Skeletal muscle satellite cell (primary cell): Measurements from ENCODE around the gene FLG2. TPM values are rescaled to one million over a fixed set of nuclear protein-coding genes. Genes with fewer than 3 reads are reported as not detected.

ENCODE experiments used
- H3K27me3 ChIP-seq: 2 replicates; pipeline ENCODE4 v1.7.0; 2013; ENCODE audit warnings: low read length; ENCODE audit not compliant: control insufficient read depth, insufficient read depth
- H3K36me3 ChIP-seq: 2 replicates; pipeline ENCODE4 v1.7.0; 2013; ENCODE audit warnings: mild to moderate bottlenecking, control low read depth, low read length; ENCODE audit not compliant: insufficient read depth
- H3K4me1 ChIP-seq: 2 replicates; pipeline ENCODE4 v1.7.0; 2013; ENCODE audit warnings: low read length; ENCODE audit not compliant: control insufficient read depth, insufficient read depth
- H3K4me2 ChIP-seq: 2 replicates; pipeline ENCODE4 v1.7.0; 2013; ENCODE audit warnings: mild to moderate bottlenecking, low read length
- H3K4me3 ChIP-seq: 2 replicates; pipeline ENCODE4 v1.7.0; 2013; ENCODE audit warnings: low read length
- H3K9ac ChIP-seq: 2 replicates; pipeline ENCODE4 v1.7.0; 2013; ENCODE audit warnings: mild to moderate bottlenecking, low read depth, low read length, moderate library complexity
- H3K9me3 ChIP-seq: replicated peaks from 2 replicates; pipeline ENCODE4 v1.7.0; 2013; ENCODE audit warnings: mild to moderate bottlenecking, control low read depth, low read length
- total RNA-seq: library from RNA; depleted of rRNA; stranded (reverse); fragments of >200 nt; gene quantifications from 2 replicates; pipeline ENCODE4 v1.2.3, GENCODE V29; 2012; rRNA removed

The FLG2 gene
- not detected in 2 replicates for total RNA-seq

DNA sequence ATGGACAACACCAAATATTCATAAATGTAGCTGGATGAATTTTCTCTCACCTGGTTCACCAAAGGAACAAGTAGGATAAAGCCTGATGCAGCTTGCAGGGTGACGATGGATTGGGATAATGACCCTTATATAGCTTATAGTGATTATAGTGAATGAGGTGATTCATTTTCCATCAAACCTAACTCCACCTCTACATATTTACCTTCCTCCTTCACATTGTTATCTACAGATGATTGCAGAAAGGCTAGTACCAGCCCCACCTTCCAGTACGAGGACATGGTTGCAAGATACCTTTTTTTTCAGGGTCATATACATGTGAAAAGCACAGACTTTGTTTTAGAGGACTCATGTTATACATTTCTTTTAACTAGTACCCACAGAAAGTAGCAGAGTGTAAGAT is at the start of gene FLG2:
Gene FLG2, minus strand, starts transcription at position 101 of the 400 bp plus-strand sequence. CDS start 1,122 bp downstream, outside the sequence.
- Histone ChIP-seq H3K4me1 (no peaks in the 10 kb centered on the region), H3K4me2 (no peak within 1 kb of the TSS), H3K9me3 (no peaks in the 10 kb centered on the region), H3K9ac (no peak within 1 kb of the TSS), H3K27me3 (no peaks in the 10 kb centered on the region), H3K4me3 (no peak within 1 kb of the TSS), H3K36me3 (no peaks in the 10 kb centered on the region)

DNA sequence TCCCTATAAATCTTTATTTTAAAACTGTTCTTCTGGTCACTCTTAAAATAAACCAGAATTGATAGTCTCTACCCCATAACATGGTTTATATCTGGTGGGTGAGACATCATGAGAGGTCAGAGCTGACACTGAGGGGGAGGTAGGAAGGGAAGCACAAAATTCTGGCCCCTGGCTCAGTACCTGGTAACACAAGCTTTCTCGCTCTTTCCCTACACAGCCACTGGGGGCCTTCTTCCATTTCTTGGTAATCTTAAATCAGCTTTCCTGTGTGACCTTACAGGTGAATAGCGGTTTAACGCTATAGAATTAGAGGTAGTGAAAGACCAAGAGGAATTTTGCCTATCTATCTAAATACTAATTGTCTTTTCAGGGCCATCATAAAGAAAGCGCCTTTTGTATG is 48.9 kb upstream of the FLG2 start:
- H3K4me3 ChIP-seq, result no peak overlapping the region
- H3K9me3 ChIP-seq, result no peaks in the 10 kb centered on the region
- H3K4me1 ChIP-seq, result no peaks in the 10 kb centered on the region
- no peak overlapping the region for H3K4me2 ChIP-seq
- no peaks in the 10 kb centered on the region for H3K36me3 ChIP-seq
- H3K27me3 ChIP-seq, result peaks cover 17% of the 10 kb centered on the region
- no peak overlapping the region for H3K9ac ChIP-seq

- Histone ChIP-seq H3K4me2 (no peak overlapping the region), H3K9ac (no peak overlapping the region), H3K36me3 (no peaks in the 10 kb centered on the region), H3K27me3 (no peaks in the 10 kb centered on the region), H3K4me1 (no peaks in the 10 kb centered on the region), H3K9me3 (no peaks in the 10 kb centered on the region), H3K4me3 (no peak overlapping the region)
Measured at GRCh38 chr1:152398812-152399698, 39.2 kb upstream of the FLG2 start.

- Histone ChIP-seq H3K4me2 (no peak overlapping the region), H3K9me3 (no peaks in the 10 kb centered on the region), H3K4me1 (no peaks in the 10 kb centered on the region), H3K9ac (no peak overlapping the region), H3K36me3 (no peaks in the 10 kb centered on the region), H3K27me3 (no peaks in the 10 kb centered on the region), H3K4me3 (no peak overlapping the region)
Measured at GRCh38 chr1:152397474-152397873, 37.7 kb upstream of the FLG2 start.

- Histone ChIP-seq H3K4me2 (no peak overlapping the region), H3K4me3 (no peak overlapping the region), H3K36me3 (no peaks in the 10 kb centered on the region), H3K9me3 (no peaks in the 10 kb centered on the region), H3K9ac (no peak overlapping the region), H3K4me1 (no peaks in the 10 kb centered on the region), H3K27me3 (no peaks in the 10 kb centered on the region)
Measured at GRCh38 chr1:152394151-152394550, 34.3 kb upstream of the FLG2 start.

GRCh38 chr1:152392909-152393308 is 33.1 kb upstream of the FLG2 start:
- H3K4me3 ChIP-seq, result no peak overlapping the region
- no peaks in the 10 kb centered on the region for H3K36me3 ChIP-seq
- no peaks in the 10 kb centered on the region for H3K4me1 ChIP-seq
- no peak overlapping the region for H3K4me2 ChIP-seq
- no peaks in the 10 kb centered on the region for H3K9me3 ChIP-seq
- no peak overlapping the region for H3K9ac ChIP-seq
- no peaks in the 10 kb centered on the region for H3K27me3 ChIP-seq

- H3K9me3 ChIP-seq, result no peaks in the 10 kb centered on the region
Measured at GRCh38 chr1:152388889-152389288, 29.1 kb upstream of the FLG2 start.

DNA sequence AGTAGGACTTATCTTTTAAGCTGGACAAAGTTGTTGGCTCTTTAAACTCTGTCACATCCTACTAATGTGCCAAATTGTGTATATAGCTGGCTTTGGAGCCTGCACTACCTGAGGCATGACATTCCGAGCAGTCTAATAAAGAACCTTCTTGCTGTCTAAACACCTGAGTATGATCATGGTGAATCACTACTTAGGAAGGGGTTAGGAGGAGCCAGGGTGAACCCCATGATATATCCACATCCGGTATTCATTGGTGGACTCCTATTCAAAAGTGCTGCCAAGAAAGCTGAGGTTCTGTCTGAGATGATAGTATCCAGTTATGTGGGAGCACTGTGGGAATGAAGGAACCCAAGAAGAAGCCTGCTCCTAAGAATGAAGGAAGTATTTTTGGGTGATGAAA is 27.1 kb upstream of the FLG2 start:
- Histone ChIP-seq H3K9me3 (no peaks in the 10 kb centered on the region), H3K9ac (no peak overlapping the region), H3K4me2 (no peak overlapping the region), H3K4me3 (no peak overlapping the region), H3K4me1 (no peaks in the 10 kb centered on the region), H3K36me3 (no peaks in the 10 kb centered on the region), H3K27me3 (peaks cover 3% of the 10 kb centered on the region)

More at GRCh38 chr1:152388889-152389288, 29.1 kb upstream of the FLG2 start:
- Histone ChIP-seq H3K4me3 (no peak overlapping the region), H3K36me3 (no peaks in the 10 kb centered on the region), H3K27me3 (no peaks in the 10 kb centered on the region), H3K4me1 (no peaks in the 10 kb centered on the region), H3K4me2 (no peak overlapping the region), H3K9ac (no peak overlapping the region)

DNA sequence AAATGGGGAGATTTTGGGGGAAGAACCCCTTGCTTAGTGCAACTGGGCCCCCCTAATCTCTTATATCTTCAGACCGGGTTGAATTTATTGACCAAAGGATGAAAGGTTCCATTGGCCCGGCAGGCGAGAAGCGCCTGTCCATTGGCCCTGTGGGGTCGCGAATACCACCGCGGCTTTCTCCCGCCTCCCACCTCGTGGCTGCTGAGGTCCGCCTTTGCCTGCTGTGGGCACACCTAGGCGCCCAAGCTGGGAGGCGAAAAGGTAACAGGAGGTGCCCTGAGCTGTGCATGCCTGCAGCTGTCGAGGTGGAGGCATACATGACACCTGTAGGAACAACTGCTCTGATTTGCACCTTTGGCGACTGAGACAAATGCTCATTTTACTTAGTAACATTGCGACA is 21.1 kb upstream of the FLG2 start:
- peaks cover 3% of the 10 kb centered on the region for H3K27me3 ChIP-seq
- H3K36me3 ChIP-seq, result no peaks in the 10 kb centered on the region
- H3K9me3 ChIP-seq, result no peaks in the 10 kb centered on the region
- no peak overlapping the region for H3K4me3 ChIP-seq
- H3K4me1 ChIP-seq, result no peaks in the 10 kb centered on the region
- H3K4me2 ChIP-seq, result no peak overlapping the region
- H3K9ac ChIP-seq, result no peak overlapping the region

- H3K9ac ChIP-seq, result no peak overlapping the region
- H3K36me3 ChIP-seq, result no peaks in the 10 kb centered on the region
- no peaks in the 10 kb centered on the region for H3K9me3 ChIP-seq
- H3K27me3 ChIP-seq, result no peaks in the 10 kb centered on the region
- no peaks in the 10 kb centered on the region for H3K4me1 ChIP-seq
- no peak overlapping the region for H3K4me3 ChIP-seq
- no peak overlapping the region for H3K4me2 ChIP-seq
Measured at GRCh38 chr1:152374451-152374850, 14.6 kb upstream of the FLG2 start.

DNA sequence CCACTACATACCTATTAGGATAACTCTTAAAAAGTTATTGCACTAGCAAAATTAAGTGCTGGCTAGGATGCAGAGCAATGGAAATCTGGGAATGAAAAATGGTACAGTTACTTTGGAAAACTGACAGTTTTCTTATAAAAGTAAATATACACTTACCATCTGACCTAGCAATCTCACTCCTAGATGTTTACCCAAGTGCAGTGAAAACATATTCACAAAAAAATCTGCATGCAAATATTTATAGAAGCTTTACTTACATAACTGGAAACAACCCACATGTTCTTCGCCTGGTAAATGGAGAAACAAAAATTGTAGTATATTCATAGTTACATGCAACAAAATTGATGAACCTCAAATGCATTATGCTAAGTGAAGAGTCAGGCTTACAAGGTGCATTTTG is 12.9 kb upstream of the FLG2 start:
- no peaks in the 10 kb centered on the region for H3K36me3 ChIP-seq
- H3K4me1 ChIP-seq, result no peaks in the 10 kb centered on the region
- H3K4me2 ChIP-seq, result no peak overlapping the region
- H3K27me3 ChIP-seq, result no peaks in the 10 kb centered on the region
- H3K4me3 ChIP-seq, result no peak overlapping the region
- no peak overlapping the region for H3K9ac ChIP-seq
- no peaks in the 10 kb centered on the region for H3K9me3 ChIP-seq

- Histone ChIP-seq H3K4me2 (no peak overlapping the region), H3K9me3 (no peaks in the 10 kb centered on the region), H3K27me3 (no peaks in the 10 kb centered on the region), H3K4me1 (no peaks in the 10 kb centered on the region), H3K4me3 (no peak overlapping the region), H3K36me3 (no peaks in the 10 kb centered on the region), H3K9ac (no peak overlapping the region)
Measured at GRCh38 chr1:152367436-152367835, 7.6 kb upstream of the FLG2 start.
